GM18868 (cell line): ENCODE data around the gene RBP2.

ENCODE experiments used
- ATAC-seq: cut with Tn5 transposase; IDR thresholded peaks from one replicate; pipeline ENCODE4 v1.9.1; 2021; ENCODE audit warnings: mild to moderate bottlenecking, moderate library complexity; ENCODE audit not compliant: unreplicated experiment

RBP2 gene

GRCh38 chr3:139476348-139476747 is at the start of gene RBP2:
Gene RBP2 (minus strand): TSS chr3:139476516. CDS start chr3:139476459, 57 bp downstream.
- ATAC-seq, result no peak

DNA sequence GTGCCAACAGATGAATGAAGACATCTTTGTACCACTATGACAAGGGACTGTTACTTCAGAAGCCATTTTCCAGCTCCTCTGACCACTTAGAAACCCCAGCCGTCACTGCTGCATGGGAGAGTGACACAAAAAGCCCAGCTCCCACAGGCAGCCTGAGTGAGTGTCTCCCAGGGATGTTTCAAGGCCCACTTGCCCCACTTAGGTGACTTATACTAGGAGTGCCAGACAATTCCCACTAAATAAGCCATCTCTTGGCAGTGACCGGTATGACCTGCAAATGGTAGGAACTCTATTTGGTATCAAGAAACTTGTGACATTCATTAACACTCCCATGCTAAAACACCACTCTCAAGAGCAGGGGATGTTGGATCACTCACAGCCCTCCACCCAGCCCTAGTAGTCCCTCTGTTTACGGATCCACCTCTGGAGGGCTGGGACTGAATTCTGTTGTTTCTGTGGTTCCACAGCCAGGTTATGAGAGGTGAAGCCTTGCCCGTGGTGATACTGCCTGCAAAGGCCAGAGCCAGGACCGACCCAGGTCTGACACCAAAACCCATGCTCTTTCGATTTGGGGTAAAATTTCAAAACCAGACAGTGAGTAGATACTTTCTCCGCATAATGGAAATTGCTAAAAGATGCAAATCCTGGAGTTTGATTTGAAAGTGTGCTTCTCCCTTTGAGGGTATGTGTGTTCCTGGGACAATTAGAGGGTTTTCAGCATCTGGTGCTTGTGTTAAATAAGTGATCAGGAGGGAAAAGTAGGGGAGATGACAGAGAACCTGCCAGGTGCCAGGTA is 48.7 kb upstream of the RBP2 start:
- no peak for ATAC-seq

GRCh38 chr3:139523718-139524117 is 47.4 kb upstream of the RBP2 start:
- ATAC-seq, result no peak

DNA sequence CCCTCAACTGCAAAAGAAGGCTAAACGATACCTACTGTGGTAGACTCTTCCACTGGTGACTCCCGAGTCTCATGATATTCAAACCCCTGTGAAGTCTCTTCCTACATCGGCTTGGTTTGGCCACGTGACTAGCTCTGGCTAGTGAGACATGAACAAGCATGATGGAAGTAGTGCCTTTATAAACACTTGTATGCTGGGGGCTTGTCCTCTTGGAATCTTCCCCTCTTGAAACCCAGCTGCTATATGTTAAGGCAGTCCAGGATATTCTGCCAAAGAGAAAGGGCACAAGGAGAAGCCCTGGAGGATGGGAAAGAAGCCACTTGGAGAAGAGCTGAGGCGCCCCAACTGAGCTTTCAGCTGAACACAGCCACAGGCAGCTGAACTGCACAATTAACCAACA is 46.9 kb upstream of the RBP2 start:
- ATAC-seq, result no peak

DNA sequence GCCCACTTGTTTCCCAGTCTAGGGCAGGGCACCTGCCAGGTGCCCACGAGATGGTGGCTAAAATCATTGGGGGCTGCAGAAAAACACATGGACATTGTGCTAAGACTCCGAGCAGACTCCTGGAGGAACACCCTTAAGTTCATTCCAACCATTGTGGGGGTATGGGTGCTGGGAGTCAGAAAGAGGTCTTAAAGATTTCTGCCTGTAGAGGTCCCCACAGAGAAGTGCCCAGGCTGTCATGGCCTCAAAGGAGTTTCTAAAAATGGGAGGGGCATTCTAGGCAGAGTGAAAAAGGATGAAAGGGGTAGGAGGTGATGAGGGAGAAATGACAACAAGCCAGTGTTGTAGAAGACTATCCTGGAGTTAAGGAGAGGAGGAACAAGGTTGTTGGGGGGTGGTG is 46.1 kb upstream of the RBP2 start:
- ATAC-seq, result no peak

DNA sequence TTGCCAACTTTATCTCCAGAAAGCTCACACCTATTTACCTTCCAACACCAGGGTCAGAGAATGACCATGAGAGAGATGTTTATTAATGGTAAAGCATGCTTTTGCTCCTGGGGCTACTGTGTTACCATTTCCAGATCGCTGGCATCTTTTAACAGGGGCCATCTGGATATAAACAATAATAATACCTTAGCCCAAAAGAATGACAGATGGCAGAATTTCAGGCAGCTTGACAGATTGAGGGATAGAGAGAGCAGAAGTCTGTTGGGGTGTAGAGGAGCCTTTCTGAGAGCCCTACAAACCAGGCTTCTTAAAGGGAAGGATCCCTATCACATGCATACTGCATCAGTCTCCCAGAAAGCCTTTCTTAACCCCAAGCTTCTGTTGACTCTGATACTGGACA is 45.5 kb upstream of the RBP2 start:
- ATAC-seq, result no peak

GRCh38 chr3:139521144-139521543 is 44.8 kb upstream of the RBP2 start:
- ATAC-seq, result no peak

DNA sequence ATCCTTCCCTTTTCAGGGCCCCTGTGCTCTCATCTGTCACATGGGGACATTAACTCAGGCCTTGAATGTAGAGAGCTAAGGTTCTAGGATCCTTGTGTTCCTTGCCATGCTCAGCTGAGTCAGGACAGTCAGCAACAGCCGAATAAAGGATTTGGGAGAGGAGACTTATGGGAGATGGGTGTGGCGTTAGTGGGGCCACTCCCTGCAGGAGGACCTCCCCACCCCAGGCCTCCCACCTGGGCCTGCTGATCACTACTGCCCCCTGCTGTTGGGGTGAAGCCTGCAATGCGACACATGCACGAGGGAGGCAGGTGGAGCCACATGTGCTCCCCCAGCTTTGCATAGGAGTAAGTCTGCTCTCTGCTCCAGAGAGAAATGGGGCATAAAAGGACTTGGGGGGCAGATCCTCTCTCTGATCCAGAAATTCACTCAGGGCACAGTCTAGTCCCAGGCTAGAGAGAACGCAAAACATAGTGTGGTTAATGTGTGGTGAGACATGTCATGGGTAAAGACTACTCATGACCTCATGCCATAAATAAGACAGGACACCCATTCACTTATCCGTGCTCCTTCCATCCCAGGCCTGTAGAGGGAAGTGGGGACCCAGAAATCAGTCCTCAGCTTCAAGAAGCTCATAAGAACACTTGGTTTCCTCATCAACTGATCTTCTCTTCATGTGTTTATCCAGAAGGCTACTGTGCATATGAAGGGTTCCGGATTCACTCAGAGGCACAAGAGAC is 43.9 kb upstream of the RBP2 start:
- ATAC-seq, result no peak

- no peak for ATAC-seq
Observed at GRCh38 chr3:139518926-139519842, 42.9 kb upstream of the RBP2 start.

DNA sequence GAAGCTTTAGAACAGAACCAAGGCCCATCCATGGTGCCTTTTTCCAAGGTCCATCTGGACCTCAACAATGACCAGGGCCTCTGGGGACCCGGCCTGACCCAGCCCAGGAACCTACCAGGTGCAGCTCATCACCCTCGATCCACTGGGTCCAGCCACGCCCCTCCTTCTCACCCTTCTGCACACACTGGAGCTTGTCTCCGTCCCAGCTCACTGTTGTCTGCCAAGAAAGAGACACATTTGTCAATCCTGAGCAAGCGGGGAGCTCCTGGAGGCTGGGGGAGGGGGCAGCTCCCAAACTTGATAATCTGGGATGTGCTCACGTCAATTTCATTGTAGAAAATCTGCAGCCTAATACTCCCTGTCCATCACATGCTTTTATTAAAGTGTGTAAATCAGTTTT is 42.0 kb upstream of the RBP2 start:
- no peak for ATAC-seq

- no peak for ATAC-seq
Observed at GRCh38 chr3:139517321-139518065, 41.2 kb upstream of the RBP2 start.

- no peak for ATAC-seq
Observed at GRCh38 chr3:139514741-139515140, 38.4 kb upstream of the RBP2 start.

DNA sequence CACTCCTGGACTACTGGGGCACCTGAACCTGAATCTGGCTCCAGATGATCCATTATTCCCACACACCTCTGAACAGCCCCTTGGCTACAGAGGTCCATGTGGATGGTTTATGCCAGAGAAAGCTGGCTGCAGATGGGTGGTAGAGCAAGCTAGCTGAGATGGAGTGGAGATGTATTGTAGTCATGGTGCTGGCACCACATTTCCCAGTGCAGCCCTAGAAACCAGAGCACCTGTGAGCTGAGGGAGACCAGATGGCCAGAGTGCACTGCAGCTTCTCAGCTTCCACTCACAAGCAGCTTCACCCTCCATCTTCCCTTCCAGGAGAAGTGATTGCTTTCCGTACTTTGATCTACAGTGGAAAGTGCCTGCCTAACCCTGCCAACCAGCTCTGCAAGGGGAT is 33.3 kb upstream of the RBP2 start:
- ATAC-seq, result no peak

DNA sequence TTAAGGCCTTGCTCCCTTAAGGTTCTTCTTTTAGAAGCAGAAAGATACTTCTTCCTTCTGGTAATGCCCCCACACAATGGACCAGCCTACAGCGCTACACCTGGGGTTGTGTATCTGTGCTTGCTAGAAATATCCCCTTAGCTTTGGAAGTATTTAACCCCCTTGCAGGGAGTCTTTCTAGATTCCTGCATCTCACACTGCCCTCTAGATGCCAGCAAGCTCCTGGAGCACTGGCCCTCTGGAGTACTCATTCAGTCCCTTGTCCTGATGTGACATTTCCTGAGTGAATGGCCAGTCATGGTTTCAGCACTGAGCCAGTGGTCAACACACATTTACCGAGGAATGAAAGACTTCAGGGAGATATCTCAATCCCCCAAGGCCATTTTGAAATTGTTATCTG is 30.4 kb upstream of the RBP2 start:
- no peak for ATAC-seq

DNA sequence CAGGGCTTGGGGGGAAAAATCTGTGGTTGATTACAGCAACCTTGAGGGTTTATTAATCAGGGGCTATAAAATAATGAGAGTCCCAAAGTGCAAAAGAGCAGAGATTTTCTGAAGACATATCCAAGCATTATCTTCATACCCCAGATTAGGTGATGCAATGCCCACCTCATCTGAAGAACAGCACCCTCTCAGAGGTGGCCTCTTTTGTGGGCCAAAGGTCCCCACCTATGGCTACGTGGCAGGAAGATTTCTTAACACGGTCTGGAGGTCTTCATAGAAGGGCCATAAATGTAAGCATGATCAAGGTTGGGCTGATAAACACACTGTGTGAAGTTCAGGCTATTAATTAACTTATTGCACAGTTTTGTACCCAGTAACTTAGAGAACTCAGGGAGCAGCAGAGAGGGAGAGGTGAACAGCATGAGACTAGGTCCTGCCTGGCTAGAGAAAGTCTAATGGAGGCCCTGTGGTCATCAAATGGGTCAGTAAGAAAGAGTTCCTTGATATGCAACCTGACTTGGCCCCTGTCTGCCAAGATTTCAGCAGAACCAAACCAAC is 29.6 kb upstream of the RBP2 start:
- no peak for ATAC-seq

DNA sequence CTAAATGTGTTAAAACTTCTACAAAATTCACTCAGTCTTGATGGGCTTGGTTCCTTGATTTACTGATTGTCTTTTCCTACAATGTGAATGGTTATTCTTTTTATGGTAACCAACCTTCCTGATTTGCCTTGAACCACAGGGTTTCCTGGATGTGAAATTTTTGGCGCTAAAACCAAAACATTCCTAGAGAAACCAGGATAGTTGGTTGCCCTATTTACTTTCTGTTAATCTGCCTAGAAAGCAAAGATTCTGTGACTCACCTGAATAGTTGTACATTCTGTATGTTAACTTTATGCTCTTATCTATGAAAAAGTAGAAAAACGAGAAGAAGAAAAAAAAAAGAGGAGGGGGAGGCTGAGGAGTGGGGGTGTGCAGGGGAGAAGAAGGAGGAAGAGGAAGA is 23.2 kb upstream of the RBP2 start:
- ATAC-seq, result no peak

DNA sequence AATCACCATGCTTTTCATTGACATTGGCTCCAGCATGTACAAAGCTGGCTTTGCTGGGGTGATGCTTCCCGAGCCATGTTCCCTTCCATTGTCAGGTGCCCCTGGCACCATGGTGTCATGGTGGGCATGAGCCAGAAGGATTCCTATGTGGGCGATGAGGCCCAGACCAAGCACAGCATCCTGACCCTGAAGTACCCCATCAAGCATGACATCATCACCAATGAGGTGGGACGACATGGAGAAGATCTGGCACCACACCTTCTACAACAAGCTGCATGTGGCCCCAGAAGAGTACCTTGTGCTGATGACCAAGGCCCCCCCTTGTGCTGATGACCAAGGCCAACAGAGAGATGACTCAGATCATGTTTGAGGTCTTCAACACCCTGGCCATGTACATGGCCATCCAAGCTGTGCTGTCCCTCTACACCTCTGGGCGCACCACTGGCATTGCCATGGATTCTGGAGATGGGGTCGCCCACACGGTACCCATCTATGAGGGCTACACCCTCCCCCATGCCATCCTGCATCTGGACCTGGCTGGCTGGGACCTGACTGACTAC is 17.6 kb upstream of the RBP2 start:
- ATAC-seq, result no peak

DNA sequence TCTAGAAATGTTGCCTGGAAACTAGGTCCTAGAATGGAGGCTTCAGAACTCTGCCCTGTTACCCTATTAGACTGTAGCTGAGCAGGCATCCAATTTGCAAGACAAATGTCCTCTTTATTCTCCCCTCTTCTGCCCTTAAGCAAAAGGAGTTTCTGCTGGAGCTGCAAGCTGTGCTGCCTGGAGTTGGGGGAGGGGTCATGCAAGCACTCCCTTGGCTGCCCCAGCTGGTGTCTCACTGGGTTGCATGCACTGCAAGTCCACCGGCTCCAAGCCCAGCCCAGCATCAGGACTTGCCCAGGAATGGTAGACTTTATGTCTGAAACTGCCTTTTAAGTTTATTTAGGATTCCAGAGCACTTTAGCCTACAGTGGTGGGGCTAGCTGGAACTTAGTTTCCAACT is 15.7 kb upstream of the RBP2 start:
- no peak for ATAC-seq

GRCh38 chr3:139491027-139491700 is 14.8 kb upstream of the RBP2 start:
- no peak for ATAC-seq

GRCh38 chr3:139482206-139482605 is 5.9 kb upstream of the RBP2 start:
- no peak for ATAC-seq
